Transverse colon (tissue), 4 donors: ENCODE results near the gene RAI1.

Experiments
- EP300 ChIP-seq: sonication (generic); formaldehyde crosslinking; IDR thresholded peaks from one replicate; pipeline ENCODE4 v1.6.1; 2017; ENCODE audit warnings: antibody characterized with exemption, low read depth
- POLR2A ChIP-seq: fragments of 450-650 bp; IDR thresholded peaks from one replicate; pipeline ENCODE4 v1.6.1; 2016; ENCODE audit warnings: antibody characterized with exemption, mild to moderate bottlenecking, moderate library complexity
- POLR2AphosphoS5 ChIP-seq, 3 donors: sonication (generic); formaldehyde crosslinking; IDR thresholded peaks; one replicate each; pipeline ENCODE4 v1.6.1; 2016; ENCODE audit warnings: antibody characterized with exemption in 3 of 3
- TF ChIP-seq, protein P1 (sequence below), 5 experiments: fragments of 200-600 bp in 3 of 5; fragments of 450-650 bp in 2 of 5; sonication (generic) in 3 of 5; IDR thresholded peaks; 1 replicate in 2 of 5; 2 replicates in 3 of 5; pipeline ENCODE4 v1.5.1; 2016 to 2017; ENCODE audit warnings: antibody characterized with exemption in 5 of 5, inconsistent platforms in 3 of 5, mild to moderate bottlenecking in 2 of 5, moderate library complexity in 1 of 5

DNA sequence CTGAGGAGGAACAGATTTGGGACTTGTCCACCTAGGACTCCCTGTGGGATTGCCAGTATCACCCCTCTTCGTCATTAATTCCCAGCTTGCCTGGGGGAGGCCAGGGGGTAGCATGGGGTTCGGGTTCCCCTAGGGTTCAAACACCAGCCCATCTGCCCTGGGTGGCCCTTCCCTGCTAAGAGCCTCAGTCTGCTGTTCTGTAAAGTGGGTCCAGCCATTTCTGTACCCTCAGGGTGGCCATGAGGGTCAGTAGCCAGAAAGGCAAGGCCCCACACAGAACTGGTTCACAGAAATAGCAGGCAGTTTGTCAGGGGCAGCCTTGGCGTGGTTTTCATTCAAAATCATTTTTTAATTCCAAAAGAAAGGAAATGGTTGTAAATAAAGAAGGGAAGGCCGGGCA lies 62.9 kb downstream of the RAI1 start:
- TF ChIP-seq, protein P1, sequence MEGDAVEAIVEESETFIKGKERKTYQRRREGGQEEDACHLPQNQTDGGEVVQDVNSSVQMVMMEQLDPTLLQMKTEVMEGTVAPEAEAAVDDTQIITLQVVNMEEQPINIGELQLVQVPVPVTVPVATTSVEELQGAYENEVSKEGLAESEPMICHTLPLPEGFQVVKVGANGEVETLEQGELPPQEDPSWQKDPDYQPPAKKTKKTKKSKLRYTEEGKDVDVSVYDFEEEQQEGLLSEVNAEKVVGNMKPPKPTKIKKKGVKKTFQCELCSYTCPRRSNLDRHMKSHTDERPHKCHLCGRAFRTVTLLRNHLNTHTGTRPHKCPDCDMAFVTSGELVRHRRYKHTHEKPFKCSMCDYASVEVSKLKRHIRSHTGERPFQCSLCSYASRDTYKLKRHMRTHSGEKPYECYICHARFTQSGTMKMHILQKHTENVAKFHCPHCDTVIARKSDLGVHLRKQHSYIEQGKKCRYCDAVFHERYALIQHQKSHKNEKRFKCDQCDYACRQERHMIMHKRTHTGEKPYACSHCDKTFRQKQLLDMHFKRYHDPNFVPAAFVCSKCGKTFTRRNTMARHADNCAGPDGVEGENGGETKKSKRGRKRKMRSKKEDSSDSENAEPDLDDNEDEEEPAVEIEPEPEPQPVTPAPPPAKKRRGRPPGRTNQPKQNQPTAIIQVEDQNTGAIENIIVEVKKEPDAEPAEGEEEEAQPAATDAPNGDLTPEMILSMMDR (IDR thresholded peaks at IDR 0.05), result no peak
- TF ChIP-seq POLR2AphosphoS5 (IDR thresholded peaks at IDR 0.05), result no peak
- TF ChIP-seq POLR2A, result no peak
- no peak for TF ChIP-seq EP300
